HL-60 (cell line): Measurements from ENCODE around the gene NXNL2.

Experiments
- DNase-seq, 2 experiments: peaks; one replicate each; pipeline ENCODE4 v3.0.0-alpha.2; 2010 to 2020; ENCODE audit warnings: low read depth in 1 of 2, low spot score in 1 of 2
- H3K27ac ChIP-seq: fragments of 250-450 bp; sonication (Bioruptor Pico); replicated peaks from 2 replicates; pipeline ENCODE4 v1.5.1; 2020; ENCODE audit warnings: mild to moderate bottlenecking, moderate library complexity
- H3K27me3 ChIP-seq: fragments of 250-450 bp; sonication (Bioruptor Pico); 2 replicates; pipeline ENCODE4 v1.5.1; 2021; ENCODE audit warnings: mild to moderate bottlenecking, moderate library complexity; ENCODE audit not compliant: insufficient read depth, poor library complexity, severe bottlenecking
- H3K4me3 ChIP-seq: replicated peaks from 2 replicates; pipeline ENCODE4 v1.5.1; 2011; ENCODE audit warnings: mild to moderate bottlenecking, control low read depth, low read length; ENCODE audit not compliant: insufficient read depth
- CTCF ChIP-seq: IDR thresholded peaks from one replicate; pipeline ENCODE4 v1.5.1; 2011; ENCODE audit warnings: low read length, control low read depth, inconsistent platforms; ENCODE audit not compliant: insufficient read depth
- GABPA ChIP-seq: IDR thresholded peaks from 2 replicates; pipeline ENCODE4 v1.6.1; 2012; ENCODE audit warnings: low read depth
- POLR2AphosphoS5 ChIP-seq: IDR thresholded peaks from 2 replicates; pipeline ENCODE4 v1.6.1; 2012; ENCODE audit warnings: low read depth
- REST ChIP-seq: IDR thresholded peaks from 2 replicates; pipeline ENCODE4 v1.6.1; 2012; ENCODE audit warnings: low read depth; ENCODE audit not compliant: insufficient replicate concordance
- SPI1 ChIP-seq: IDR thresholded peaks from 2 replicates; pipeline ENCODE4 v1.6.1; 2012; ENCODE audit warnings: low read depth, mild to moderate bottlenecking, borderline replicate concordance

Gene NXNL2

DNA sequence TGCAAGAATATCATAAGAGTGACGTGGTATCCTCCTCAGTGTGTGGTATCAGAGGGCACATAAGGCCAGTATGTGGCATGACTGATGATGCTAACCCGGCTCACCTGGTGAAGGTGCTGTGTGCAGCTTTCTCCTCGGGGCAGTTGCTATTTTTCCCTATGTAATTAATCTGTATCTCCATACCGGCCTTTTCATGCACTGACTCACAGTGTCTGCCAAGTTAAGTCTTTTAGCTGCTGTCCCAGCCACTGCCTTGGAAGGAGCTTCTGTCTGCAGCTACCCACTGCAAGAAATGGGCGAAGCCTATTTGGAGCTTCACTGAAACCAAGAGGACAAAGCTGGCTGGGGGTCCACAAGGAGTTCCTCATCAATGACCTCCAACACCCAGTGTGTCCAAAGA is 46.0 kb downstream of the NXNL2 start:
- TF ChIP-seq SPI1 (no peak), REST (no peak), POLR2AphosphoS5 (no peak), GABPA (no peak)
- DNase-seq: no peak
- Histone ChIP-seq H3K27ac (no peak overlapping the region), H3K27me3 (no peaks in the 10 kb centered on the region), H3K4me3 (no peak overlapping the region)

DNA sequence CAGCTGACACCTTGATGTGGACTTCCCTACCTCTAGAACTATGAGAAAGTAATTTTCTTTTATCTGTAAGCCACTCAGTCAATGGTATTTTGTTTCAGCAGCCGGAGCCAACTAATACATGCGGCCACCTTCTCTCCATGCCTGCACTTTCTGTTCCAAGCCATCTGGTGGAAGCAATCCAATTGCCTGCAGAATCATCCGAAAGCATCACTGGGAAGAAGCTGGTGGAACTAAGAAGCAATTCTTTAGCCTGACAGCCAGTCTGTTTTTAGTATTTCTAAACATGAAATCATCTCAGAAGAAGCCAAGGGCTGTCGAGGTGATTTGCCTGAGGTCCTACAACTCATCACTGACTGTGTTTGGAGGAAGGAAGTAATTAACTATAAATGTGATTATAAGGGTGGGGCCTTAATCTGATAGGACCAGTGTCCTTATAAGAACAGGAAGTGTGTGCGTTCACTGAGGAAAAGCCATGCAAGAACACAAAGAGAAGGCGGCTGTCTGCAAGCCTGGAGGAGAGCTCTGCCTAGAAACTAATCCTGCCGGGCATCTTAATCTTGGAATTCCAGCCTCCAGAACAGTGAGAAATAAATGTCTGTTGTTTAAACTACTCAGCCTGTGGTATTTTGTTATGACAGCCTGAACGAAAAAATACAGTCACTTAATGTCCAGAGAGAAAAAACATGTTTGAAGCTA is 49.1 kb downstream of the NXNL2 start:
- Histone ChIP-seq H3K27ac (no peak overlapping the region), H3K4me3 (no peak overlapping the region), H3K27me3 (no peaks in the 10 kb centered on the region)
- no peak for TF ChIP-seq GABPA
- TF ChIP-seq CTCF: no peak
- no peak for TF ChIP-seq REST
- peak; percentile 23; the same call in 1 of the 2 replicates for TF ChIP-seq SPI1
- DNase-seq: no peak

DNA sequence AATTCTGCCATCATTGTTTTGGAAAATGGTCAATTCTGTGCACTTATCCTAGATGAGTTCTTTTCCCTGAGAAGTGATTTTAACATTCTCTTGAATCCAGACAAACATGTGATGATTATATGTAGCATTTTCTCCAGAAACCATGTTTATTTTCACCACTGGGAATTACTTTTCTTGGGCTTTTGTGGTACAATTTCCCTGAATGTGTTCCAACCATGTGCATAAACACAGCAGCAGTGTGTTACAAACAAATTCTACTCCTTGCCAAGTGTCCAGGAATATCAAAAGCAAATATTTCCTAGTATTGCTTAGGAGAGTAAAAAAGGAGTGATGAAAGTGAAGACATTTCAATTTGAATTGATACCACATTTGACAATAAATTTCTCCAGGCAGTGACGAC is 50.4 kb downstream of the NXNL2 start:
- Histone ChIP-seq H3K4me3 (no peak overlapping the region), H3K27ac (no peak overlapping the region), H3K27me3 (no peaks in the 10 kb centered on the region)
- DNase-seq: no peak
- no peak for TF ChIP-seq CTCF
- TF ChIP-seq REST: no peak
- no peak for TF ChIP-seq POLR2AphosphoS5
